Jurkat, Clone E6-1 (cell line): ENCODE measurements around the gene THBS4. TPM values are rescaled to one million over a fixed set of nuclear protein-coding genes. Genes with fewer than 3 reads are reported as not detected.

ENCODE experiments used
- DNase-seq: peaks from one replicate; pipeline ENCODE4 v3.0.0-alpha.2; 2011; ENCODE audit warnings: low read depth, low spot score
- H3K4me3 ChIP-seq: 2 replicates; pipeline ENCODE4 v1.5.1; 2011; ENCODE audit warnings: mild to moderate bottlenecking, low read length, control low read depth, moderate library complexity
- polyA plus RNA-seq: library from polyadenylated mRNA; unstranded; fragments of >200 nt; gene quantifications from one replicate; pipeline ENCODE4 v1.2.1, GENCODE V29; 2012; ENCODE audit warnings: missing spikeins; ENCODE audit not compliant: insufficient read length, insufficient read depth

The THBS4 gene
- not detected for polyA plus RNA-seq

DNA sequence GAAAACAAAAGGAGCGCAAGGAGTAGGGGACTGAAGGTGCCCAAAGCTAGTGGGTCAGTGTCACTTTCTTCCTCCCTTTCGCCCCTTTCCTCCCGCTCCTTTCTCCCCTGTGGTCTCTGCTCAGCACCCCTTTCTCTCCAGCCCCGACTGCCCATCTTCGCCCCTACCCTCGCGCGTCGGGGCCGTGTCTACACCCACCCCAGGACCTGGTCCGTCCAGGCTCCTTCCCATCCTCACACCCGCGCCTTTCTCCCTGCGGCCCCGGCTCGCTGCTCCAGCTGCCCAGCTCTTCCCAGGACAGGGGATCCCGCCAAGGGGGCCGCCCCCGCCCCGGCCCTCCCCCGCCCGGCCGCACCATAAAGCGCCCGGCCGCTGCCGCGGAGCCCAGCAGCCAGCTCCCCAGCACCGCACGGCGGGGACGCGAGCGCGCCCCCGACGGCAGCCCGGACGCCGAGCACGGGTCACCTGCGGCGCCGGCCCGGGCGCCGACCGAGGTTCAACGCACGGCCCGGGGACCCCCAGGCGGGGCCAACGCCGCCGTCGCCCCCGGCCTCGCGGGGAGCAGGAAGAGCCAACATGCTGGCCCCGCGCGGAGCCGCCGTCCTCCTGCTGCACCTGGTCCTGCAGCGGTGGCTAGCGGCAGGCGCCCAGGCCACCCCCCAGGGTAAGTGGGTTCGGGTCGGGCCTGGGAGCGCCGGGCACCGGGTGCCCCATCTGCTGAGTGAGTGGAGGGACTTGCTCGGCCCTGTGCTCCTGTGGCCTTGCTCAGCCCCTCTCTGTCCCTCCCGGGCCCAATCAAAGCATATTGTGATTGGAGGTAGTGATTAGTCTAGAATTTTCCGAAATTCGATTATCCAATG is at the start of gene THBS4:
Gene THBS4, plus strand, starts transcription at position 387 of the 860 bp plus-strand sequence. Its CDS starts 190 bp downstream, at position 577.
- no peak within 1 kb of the TSS for H3K4me3 ChIP-seq
- DNase-seq, result no peak

DNA sequence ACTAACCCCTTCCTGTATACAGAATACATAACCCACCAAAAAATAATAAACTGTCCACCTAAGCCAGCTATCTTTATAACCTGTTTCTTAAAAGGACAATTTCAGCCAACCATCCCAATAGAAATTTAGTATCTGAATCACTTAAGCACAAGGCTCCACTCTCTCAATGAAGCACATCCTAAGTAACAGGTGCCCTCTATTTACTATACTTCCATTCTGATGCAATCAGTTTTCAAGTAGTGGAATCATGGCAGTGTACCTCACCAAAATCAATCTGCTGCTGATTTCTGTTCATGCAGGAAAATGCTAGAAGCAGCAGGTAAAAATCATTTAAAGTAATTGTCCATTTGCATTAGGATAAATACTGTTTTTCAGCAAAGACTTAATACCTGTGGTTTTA is 48.9 kb upstream of the THBS4 start:
- no peak for DNase-seq
- no peak overlapping the region for H3K4me3 ChIP-seq

DNA sequence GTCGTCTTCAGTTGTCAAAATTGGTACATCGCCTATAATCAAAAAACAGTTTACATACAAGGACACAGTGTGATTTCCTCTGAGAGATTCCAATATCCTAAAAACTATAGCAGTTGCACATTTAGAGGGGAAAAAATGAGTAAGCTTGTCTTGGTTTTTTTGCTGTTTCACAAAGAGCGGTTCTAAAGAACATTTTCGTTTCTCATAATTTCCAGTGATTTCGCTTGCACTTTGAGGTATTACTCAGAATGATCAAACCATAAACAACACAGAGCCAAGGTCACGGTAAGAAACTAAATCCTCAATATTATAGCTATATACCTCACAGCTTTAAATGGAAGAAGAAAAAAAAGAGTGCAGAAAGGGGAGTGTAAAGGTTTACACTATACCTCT is 44.9 kb upstream of the THBS4 start:
- no peak overlapping the region for H3K4me3 ChIP-seq
- no peak for DNase-seq

DNA sequence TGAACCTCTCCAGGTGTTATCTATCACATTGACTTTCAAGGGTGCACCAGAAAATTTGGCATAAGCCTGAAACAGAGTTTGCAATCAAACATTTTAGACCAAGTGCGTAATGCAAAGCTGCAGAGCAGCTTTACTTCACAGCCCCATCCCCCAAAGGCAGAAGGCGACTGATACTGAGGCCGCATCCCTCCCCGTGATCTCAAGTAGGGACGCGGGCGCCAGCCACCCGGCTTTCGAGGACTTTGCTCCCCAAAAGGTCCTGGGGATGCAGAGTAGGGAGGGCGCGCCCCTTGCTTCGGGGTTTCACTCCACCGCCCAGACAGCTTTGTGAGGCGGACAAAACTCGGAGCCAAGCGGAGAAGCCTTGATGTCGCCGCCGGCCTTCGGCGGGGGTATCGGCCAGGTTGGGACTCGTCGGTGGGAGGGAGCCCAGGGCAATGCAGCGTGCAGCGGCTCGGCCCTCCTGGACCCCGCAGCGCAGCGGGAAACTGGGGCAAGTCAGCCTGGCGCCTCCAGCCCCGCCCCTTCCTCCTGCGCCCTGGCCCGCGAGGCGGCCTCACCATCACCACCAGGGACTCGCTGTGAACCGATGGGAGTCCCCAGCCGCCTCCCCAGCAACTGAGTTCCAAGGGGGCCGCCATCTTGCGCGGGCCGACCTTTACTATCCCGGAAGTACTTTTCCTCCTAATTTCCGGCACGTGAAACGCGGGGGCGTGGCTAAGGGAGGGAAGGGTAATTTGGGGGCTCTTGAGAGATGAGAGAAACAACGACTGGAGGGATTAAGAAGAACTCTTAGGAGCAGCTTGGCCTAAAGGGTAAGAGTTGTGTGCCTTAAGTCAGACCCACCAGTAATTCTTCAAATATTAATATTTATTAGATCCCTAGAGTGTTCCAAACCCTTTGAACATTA is 44.3 kb upstream of the THBS4 start, which contains the start of gene MTX3:
Gene MTX3, minus strand, starts transcription at position 665 of the 910 bp plus-strand sequence. Its CDS starts 24 bp downstream, at position 641.
- DNase-seq, result no peak
- H3K4me3 ChIP-seq, result no peak within 1 kb of the TSS

DNA sequence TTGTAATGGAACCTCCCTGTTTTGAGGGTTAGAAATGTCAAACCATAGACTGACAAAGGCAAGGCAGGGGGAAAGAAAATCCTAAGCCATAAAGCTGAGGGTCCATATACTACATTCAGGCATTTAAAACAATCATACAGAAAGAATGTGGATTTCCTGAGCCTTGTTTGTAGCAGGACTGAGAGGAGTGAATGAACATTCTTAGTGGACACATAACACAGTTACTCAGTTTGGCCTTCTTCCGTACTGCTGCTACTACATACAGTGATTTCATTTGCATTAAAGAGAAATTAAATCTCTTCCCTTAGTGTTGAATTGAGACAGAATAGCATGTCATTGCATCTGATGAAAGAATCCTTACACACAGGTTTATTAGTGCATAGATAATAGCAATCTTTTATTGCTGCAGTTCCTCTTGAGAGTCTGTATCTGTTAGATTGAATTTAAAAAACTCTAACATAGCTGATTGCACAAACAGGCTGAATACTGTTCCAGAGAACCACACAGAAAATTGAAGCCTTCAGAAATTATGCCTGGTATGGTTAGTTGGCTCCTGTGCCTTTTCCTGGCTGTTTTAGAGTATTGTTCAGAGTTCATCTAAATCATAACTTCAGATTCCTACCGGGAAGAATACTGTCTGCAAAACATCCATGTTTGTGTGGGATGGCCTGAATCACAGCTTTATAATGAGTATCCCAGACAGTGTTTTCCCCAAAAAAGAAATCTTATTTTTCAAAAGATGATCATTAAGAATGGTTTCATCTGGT is 42.1 kb upstream of the THBS4 start:
- no peak overlapping the region for H3K4me3 ChIP-seq
- DNase-seq, result no peak

DNA sequence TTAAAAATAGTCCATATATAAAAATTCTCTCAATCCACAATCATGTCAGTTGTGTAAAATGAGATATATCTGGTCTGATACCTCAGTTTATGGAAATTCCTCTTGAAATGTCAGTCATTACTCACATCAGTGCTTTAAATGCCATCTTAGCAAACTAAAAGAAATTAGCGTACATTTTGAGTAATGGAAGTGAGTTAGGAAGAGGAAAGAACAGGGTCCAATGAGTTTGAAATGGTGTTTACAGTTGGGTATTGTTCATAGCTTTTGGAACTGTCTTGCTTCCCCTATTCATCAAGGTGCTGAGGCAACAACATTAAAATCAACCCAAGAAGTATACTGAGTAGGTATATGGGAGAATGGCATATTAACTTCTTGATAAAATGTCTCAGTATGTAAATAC is 35.4 kb upstream of the THBS4 start:
- H3K4me3 ChIP-seq, result no peak overlapping the region

DNA sequence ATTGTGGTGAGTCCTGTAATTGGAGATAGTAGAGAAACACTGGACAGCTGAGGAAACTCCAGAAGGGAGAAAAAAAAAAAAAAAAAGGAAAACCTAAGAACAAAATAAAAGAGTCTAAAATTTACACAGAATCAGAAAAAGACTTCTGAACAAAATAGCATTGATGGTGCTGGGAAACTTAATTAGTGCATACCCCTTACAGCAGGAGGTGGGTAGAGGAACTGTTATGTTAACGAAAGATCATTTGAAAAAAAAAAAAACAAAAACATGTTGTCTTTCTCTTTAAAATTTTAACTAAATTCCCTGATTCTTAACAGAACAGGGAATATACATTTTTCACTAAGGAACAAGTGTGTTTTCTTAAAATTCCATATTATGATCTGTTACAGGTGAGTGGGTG is 32.5 kb upstream of the THBS4 start:
- no peak for DNase-seq
- no peak overlapping the region for H3K4me3 ChIP-seq

More for the DNA sequence above, 35.4 kb upstream of the THBS4 start:
- no peak for DNase-seq

DNA sequence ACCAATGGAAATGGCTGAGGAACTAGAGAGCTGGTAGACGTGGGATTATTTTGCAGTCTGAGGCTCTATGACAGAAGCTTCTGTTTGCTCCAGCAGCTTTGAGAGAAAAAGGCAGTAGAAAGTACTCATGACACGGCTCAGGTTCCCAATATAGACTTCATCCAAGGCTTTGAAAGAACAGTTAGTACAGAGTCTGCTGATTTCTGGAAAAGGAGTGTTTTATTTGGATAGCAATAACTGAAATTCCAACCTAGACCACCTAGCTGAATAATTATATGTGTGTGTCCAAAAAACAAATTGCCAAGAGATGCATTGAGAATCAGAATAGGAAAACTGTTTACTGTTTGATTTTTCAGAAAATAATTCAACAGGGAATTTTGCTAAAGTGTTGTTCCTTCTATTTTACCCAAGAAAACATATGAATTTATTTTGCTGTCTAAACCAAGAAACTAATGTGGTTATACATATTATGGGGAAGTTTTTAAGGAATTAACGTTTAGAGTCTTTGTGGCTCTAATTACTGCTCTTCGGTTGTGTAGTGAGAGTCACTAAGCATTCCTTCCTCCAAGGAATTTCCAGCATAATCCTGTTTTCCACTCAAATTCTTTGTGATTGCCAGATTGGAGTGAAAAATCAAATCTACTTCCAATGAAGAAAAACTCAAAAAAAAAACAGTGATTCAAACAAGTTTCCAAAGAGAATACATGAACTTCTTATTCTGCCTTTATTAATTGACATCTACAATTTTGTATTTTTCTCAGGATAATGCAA is 26.0 kb upstream of the THBS4 start:
- no peak overlapping the region for H3K4me3 ChIP-seq
- no peak for DNase-seq

DNA sequence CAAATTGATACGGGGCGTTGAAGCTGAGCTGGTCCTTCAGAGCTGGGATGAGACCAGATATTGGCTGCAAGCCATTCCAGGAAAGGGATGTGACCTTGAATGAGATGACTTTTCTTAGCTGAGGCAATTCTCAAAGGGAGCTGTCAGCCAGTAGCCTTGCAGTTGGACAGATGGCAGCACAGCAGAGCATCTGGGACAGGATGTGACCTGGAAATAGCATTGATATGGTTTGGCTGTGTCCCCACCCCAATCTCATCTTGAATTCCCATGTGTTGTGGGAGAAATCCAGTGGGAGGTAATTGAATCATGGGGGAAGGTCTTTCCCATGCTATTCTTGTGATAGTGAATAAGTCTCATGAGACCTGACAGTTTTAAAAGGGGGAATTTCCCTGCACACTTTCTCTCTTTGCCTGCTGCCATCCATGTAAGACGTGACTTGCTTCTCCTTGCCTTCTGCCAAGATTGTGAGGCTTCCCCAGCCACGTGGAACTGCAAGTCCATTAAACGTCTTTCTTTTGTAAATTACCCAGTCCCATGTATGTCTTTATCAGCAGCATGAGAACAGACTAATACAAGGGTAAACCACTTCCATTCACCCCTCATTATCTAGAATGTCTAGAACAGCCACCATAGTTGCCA is 24.3 kb upstream of the THBS4 start:
- no peak overlapping the region for H3K4me3 ChIP-seq
- DNase-seq, result no peak

DNA sequence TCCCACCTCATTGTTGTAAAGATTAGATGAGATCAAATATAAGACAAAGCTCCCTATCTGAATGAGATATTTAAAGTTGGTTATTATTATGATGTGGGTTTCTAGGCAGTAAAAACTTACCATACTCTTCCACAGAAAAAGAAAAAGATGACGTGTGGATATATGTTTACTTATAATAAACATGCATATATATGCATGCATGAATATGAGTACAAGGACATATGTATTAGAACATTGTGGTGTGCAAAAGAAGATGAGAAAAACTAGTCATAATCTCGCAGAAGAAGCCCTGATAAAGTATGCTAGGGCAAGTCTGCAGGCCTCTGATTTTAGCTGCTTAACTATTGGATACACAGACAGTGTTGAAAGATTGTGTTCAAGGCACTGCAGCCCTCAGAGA is 10.1 kb upstream of the THBS4 start:
- no peak overlapping the region for H3K4me3 ChIP-seq
- DNase-seq, result no peak

DNA sequence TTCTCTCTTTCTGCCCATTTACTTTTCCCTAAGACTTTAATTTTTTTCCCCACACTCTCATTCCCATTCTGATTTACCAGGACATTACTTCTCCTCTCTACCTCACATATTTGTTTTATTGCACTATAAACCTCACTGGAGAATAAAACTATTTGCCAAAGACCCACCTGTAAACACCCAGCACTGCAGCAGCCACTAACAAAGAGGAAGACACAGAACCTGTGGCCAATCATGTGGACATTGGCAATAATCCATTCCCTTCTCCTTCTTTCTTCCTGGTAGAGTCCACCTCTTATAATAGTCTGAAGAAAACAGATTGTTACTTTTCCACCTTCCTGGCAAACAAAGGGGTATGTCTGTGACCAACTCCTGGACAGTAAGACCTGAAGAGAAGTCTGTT is 8.3 kb upstream of the THBS4 start:
- DNase-seq, result no peak
- no peak overlapping the region for H3K4me3 ChIP-seq

DNA sequence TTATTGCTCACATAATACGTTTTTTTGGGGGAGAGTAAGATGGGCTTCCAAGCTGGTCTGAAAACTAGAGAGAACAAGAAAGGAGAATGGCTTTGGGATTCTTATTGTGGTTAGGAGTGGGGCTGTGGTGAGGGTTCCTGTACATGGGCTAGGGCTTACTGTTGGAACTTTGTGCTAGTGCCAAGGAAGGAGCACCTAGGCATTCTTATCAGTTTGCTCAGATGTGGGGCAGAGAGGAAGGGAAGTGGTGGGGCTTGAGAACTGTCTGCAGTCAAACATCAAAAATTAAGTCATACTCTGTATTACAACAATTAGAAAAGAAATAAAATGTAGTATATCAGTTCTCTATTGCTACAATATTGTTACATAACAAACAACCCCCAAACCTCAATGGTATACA is 4.0 kb upstream of the THBS4 start:
- peak; percentile 81 for DNase-seq
- H3K4me3 ChIP-seq, result no peak overlapping the region

DNA sequence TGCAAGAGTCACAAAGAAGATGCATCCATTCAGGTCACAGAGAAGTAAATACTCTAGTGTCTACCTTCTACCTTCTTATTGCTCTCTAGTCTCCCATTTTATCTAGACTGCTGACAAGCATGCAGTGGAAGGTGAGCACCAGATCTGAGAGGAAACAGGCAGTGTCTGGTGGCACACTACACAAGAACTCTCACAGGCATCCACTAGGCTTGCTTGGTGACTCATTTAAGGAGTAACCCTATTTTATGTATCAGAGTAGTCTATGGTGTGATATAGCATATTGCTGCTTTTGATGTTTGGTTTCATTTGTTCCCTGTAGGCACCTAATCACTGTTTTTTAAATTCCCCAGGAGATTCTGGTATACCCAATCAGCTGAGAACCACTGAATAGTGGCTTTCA is 1.6 kb upstream of the THBS4 start:
- no peak overlapping the region for H3K4me3 ChIP-seq
- no peak for DNase-seq

DNA sequence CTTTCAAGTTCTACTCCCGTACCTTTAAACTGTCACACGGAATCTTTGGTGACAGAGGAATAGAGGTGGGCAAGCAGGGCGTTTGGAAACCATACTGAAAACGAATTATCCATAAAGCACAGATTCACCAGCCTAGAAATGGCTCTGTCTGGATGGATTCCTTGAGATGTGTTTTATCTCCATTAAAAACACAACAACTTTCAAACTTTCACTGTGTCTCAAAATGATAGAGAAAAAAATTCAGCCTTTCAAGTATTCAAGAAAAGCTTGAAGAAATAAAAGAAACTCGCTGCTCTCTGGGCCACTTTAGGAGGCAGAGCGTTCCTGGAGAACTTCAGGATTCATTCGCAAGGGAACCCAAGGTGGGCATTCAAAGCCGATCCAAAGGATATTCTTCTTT is 589 bp upstream of the THBS4 start:
- H3K4me3 ChIP-seq, result no peak overlapping the region
- DNase-seq, result no peak

DNA sequence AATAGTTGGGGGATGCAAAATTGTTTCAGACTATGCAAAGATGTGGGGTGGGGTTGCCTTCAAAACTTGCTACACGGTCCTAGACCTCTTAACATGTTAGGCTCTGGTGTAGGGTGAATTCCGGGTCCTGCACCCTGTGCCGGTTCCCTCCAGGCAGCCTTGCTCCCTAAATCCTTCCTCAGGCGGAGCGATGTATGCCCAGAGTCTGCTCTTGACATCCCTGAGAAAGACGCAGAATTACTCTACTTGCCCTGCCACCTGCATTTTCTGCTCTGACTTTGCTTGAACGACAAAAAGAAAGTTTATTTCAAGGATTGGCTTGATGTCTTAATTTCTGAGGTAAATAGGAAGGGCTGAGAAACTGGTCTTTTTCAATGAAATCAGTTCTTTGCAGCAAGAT is 691 bp downstream of the THBS4 start:
- no peak for DNase-seq
- H3K4me3 ChIP-seq, result no peak overlapping the region

DNA sequence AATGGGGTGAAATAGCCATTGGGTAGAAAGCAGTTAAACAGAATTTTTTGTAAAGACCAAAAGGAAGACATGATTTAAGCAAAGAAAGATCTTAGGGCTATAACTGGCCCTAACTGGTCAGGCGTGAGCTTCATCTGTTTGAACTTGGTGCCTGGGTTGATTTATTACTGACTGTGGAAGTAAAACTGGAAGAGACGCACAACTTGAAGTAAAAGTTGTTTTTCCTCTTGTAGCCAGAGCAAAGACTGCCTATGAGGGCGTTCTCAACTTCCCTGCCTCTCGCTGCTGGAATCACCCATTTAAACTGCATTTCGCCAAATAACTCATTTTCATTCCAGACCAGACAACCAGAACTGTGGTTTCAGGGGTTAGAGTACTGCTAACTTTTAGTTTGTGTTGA is 1.5 kb downstream of the THBS4 start:
- no peak for DNase-seq

DNA sequence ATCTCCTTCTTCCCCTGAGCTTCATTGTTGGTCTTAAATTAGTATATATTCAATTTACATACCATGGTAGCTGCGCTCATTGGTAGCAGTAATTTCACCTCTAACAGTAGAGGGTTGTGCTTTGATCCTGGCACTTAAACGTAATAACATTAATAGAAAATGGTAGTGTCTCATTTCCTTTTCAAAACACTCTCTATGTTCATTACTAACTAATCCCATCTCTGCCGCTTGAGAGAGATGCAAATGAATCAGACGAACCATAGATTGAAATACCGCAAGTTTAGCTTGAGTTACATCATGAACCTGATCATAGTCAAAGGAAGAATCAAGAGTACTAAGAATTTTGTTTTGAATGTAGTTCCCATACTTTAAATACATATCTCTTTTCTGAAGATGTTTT is 2.2 kb downstream of the THBS4 start:
- DNase-seq, result no peak
- H3K4me3 ChIP-seq, result no peak overlapping the region

More for the DNA sequence above, 1.5 kb downstream of the THBS4 start:
- H3K4me3 ChIP-seq, result no peak overlapping the region

DNA sequence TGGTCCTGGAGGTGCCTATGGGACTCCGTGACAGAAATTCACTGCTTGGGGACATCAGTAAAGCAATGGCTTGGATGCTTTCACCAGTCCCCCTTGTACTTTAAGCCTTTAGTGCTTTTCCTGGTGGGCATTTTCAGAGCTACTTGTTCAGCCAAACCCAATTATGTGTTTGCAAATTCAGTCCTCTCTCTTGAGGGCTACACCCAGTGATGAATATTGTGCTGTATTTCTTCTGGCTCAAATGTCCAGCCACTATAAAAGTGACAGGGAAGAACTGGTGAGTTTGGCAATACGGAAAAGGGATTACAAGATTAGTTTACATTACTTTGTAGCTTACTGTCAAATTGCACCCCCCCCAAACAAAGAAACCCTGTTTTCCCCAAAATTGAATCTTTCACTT is 4.5 kb downstream of the THBS4 start:
- no peak for DNase-seq
- no peak overlapping the region for H3K4me3 ChIP-seq
